ENCODE data around the gene RNF14. TPM values are rescaled to one million over a fixed set of nuclear protein-coding genes. Genes with fewer than 3 reads are reported as not detected.

RNF14 gene
- total RNA-seq, 1 experiment from 2014 or later = 37.5 TPM

- no peak for TF ChIP-seq REST (IDR thresholded peaks at IDR 0.05; ENCODE audit: low read depth)
These were observed 20.1 kb upstream of the RNF14 start (continued) for GRCh38 chr5:141948812-141949211.

GRCh38 chr5:141949511-141949910 is 19.4 kb upstream of the RNF14 start:
- Histone ChIP-seq H3K4me3 (replicated peaks in 1 of 2; ENCODE audit: low read depth in 1 of 2, low read length in 2 of 2) (no peak overlapping the region), H3K9ac (ENCODE audit: low read length) (no peak overlapping the region), H3K9me2 (ENCODE audit: insufficient read depth) (no peaks in the 10 kb centered on the region), H4K20me1 (ENCODE audit: insufficient read depth) (no peaks in the 10 kb centered on the region), H3K79me2 (ENCODE audit: insufficient read depth, low read length) (no peaks in the 10 kb centered on the region), H3K27ac (ENCODE audit: low read depth, low read length) (no peak overlapping the region), H3K36me3 (ENCODE audit: control insufficient read depth in 1 of 2, insufficient read depth in 2 of 2, low read length in 2 of 2) (no peaks in the 10 kb centered on the region), H3K9me3 (ENCODE audit: control insufficient read depth in 1 of 2, insufficient read depth in 1 of 2, low read depth in 1 of 2, low read length in 2 of 2) (no peaks in the 10 kb centered on the region), H3K4me1 (ENCODE audit: control insufficient read depth in 1 of 2, insufficient read depth in 2 of 2, low read length in 2 of 2) (no peaks in the 10 kb centered on the region), H2AFZ (ENCODE audit: low read depth, low read length, poor library complexity, severe bottlenecking) (no peak overlapping the region), H3K27me3 (ENCODE audit: insufficient read depth, low read length) (no peaks in the 10 kb centered on the region), H3K4me2 (ENCODE audit: low read length) (no peak overlapping the region)
- ATAC-seq = no peak
- RAD21 ChIA-PET (ENCODE audit: low non-redundant PET in 1 of 2, low total read pairs in 2 of 2, uncharacterized antibody in 2 of 2, unreplicated experiment in 2 of 2) = no interaction called here
- no TSS peak for BruUV-seq (replicated peaks)
- TF ChIP-seq FOSL1 (IDR thresholded peaks at IDR 0.05; ENCODE audit: low read depth) = no peak
- no peak for TF ChIP-seq CTCF (IDR thresholded peaks at IDR 0.05 in 2 of 3, conservative IDR thresholded peaks at IDR 0.05 in 1 of 3; ENCODE audit: borderline replicate concordance in 1 of 3, insufficient read depth in 1 of 3, low read depth in 2 of 3, low read length in 2 of 3)
- TF ChIP-seq ZBTB33 (IDR thresholded peaks at IDR 0.05; ENCODE audit: extremely low read depth, insufficient replicate concordance, low read length) = no peak
- TF ChIP-seq POLR2AphosphoS5 (IDR thresholded peaks at IDR 0.05; ENCODE audit: low read depth, low read length) = no peak
- no peak for TF ChIP-seq JUND (IDR thresholded peaks at IDR 0.05)
- TF ChIP-seq TCF7L2 (IDR thresholded peaks at IDR 0.05; ENCODE audit: borderline replicate concordance, extremely low read depth, insufficient read depth, insufficient read length) = no peak
- no peak for TF ChIP-seq CEBPB (IDR thresholded peaks at IDR 0.05; ENCODE audit: low read depth)
- no peak for TF ChIP-seq EZH2 (IDR thresholded peaks at IDR 0.05)
- no peak for TF ChIP-seq REST (IDR thresholded peaks at IDR 0.05; ENCODE audit: low read depth)
- no peak for TF ChIP-seq EGR1 (IDR thresholded peaks at IDR 0.05; ENCODE audit: low read depth)
- no peak for TF ChIP-seq SIN3A (IDR thresholded peaks at IDR 0.05; ENCODE audit: low read depth)
- no peak for TF ChIP-seq RAD21 (IDR thresholded peaks at IDR 0.05; ENCODE audit: low read depth)
- TF ChIP-seq SRF (IDR thresholded peaks at IDR 0.05; ENCODE audit: low read depth) = no peak
- TF ChIP-seq SP1 (IDR thresholded peaks at IDR 0.05; ENCODE audit: low read depth) = no peak
- no peak for TF ChIP-seq POLR2A (IDR thresholded peaks at IDR 0.05; ENCODE audit: borderline replicate concordance, extremely low read depth, insufficient read depth, insufficient read length)
- POLR2A ChIA-PET = no interaction called here
- intact Hi-C loops (cut with micrococcal nuclease) = no loop called here
- CTCF ChIA-PET = no interaction called here
- no peak for DNase-seq (ENCODE audit: low read depth, low spot score)

Measured in HCT116 (cell line).